ENCODE measurements around the gene NAA80.

GRCh38 chr3:50296721-50297383 is 2.4 kb downstream of the NAA80 start:
- TF ChIP-seq CTCF (conservative IDR thresholded peaks at IDR 0.05; ENCODE audit: low read depth, low read length): no peak
- TF ChIP-seq EZH2phosphoT487 (IDR thresholded peaks at IDR 0.05; ENCODE audit: borderline replicate concordance, low read length): no peak
- no peak for TF ChIP-seq EZH2 (IDR thresholded peaks at IDR 0.05; ENCODE audit: low read length, unreplicated experiment)

All from PC-3 (cell line).